HEK293 (cell line): Measurements from ENCODE around the gene USP3.

Experiments used
- CTCF ChIA-PET: fragments of 350-600 bp; formaldehyde crosslinking; extraction: SDS; loops from one replicate; lab custom pipeline; 2021; ENCODE audit warnings: antibody characterized with exemption; lab: Yijun Ruan, JAX
- POLR2A ChIA-PET: fragments of 300-600 bp; formaldehyde crosslinking; extraction: SDS; loops from one replicate; lab custom pipeline; 2020; ENCODE audit warnings: antibody characterized with exemption, inconsistent platforms; lab: Yijun Ruan, JAX
- H3K27ac ChIP-seq: fragments of 200-500 bp; sonication (Bioruptor generic); 2 replicates; pipeline ENCODE4 v1.5.1; 2014; ENCODE audit warnings: low read depth, low read length, control low read depth, inconsistent platforms; ENCODE audit errors: extremely low read depth
- H3K36me3 ChIP-seq, 2 experiments: fragments of 200-500 bp in 1 of 2; sonication (Bioruptor generic) in 1 of 2; 1 replicate in 1 of 2; 2 replicates in 1 of 2; pipeline ENCODE4 v1.5.1; 2014 to 2017; ENCODE audit warnings: inconsistent platforms in 2 of 2, low read length in 2 of 2; ENCODE audit not compliant: control insufficient read depth in 2 of 2, insufficient read depth in 1 of 2
- H3K4me1 ChIP-seq: fragments of 200-500 bp; sonication (Bioruptor generic); 2 replicates; pipeline ENCODE4 v1.5.1; 2014; ENCODE audit warnings: mild to moderate bottlenecking, low read length, inconsistent platforms; ENCODE audit not compliant: control insufficient read depth, insufficient read depth
- H3K4me3 ChIP-seq: 2 replicates; pipeline ENCODE4 v1.5.1; 2011; ENCODE audit warnings: low read depth, mild to moderate bottlenecking, control low read depth, low read length, moderate library complexity
- H3K9me3 ChIP-seq: fragments of 200-500 bp; sonication (Bioruptor generic); 2 replicates; pipeline ENCODE4 v1.5.1; 2014; ENCODE audit warnings: low read depth, low read length, inconsistent platforms; ENCODE audit not compliant: control insufficient read depth, insufficient read depth
- HOXC10 ChIP-seq: sonication (generic); formaldehyde crosslinking; IDR thresholded peaks from 2 replicates; pipeline ENCODE4 v1.8.1; 2023; ENCODE audit warnings: mild to moderate bottlenecking, missing genetic modification reagents
- MZF1 ChIP-seq: fragments of 450-650 bp; formaldehyde crosslinking; IDR thresholded peaks from 2 replicates; pipeline ENCODE4 v1.5.1; 2017; ENCODE audit warnings: missing biosample characterization, missing genetic modification characterization, borderline replicate concordance
- SP2 ChIP-seq: fragments of 450-650 bp; formaldehyde crosslinking; IDR thresholded peaks from 2 replicates; pipeline ENCODE4 v1.5.1; 2016; ENCODE audit warnings: missing biosample characterization, missing genetic modification characterization
- ZBTB1 ChIP-seq: fragments of 450-650 bp; formaldehyde crosslinking; IDR thresholded peaks from 2 replicates; pipeline ENCODE4 v1.5.1; 2016; ENCODE audit warnings: missing biosample characterization, missing genetic modification characterization
- ZBTB8A ChIP-seq: fragments of 450-650 bp; formaldehyde crosslinking; IDR thresholded peaks from 2 replicates; pipeline ENCODE4 v1.5.1; 2016; ENCODE audit warnings: missing biosample characterization, missing genetic modification characterization
- ZFP3 ChIP-seq: fragments of 450-650 bp; formaldehyde crosslinking; IDR thresholded peaks from 2 replicates; pipeline ENCODE4 v1.5.1; 2016; ENCODE audit warnings: low read depth, missing biosample characterization, missing genetic modification characterization
- ZIC2 ChIP-seq: fragments of 450-650 bp; formaldehyde crosslinking; IDR thresholded peaks from 2 replicates; pipeline ENCODE4 v1.5.1; 2016; ENCODE audit warnings: missing biosample characterization, missing genetic modification characterization
- ZNF10 ChIP-seq: fragments of 450-650 bp; formaldehyde crosslinking; IDR thresholded peaks from 2 replicates; pipeline ENCODE4 v1.5.1; 2017; ENCODE audit warnings: missing biosample characterization, missing genetic modification characterization
- ZNF112 ChIP-seq: fragments of 450-650 bp; formaldehyde crosslinking; IDR thresholded peaks from 2 replicates; pipeline ENCODE4 v1.5.0; 2017; ENCODE audit warnings: missing biosample characterization, missing genetic modification characterization
- ZNF114 ChIP-seq: fragments of 450-650 bp; formaldehyde crosslinking; IDR thresholded peaks from 2 replicates; pipeline ENCODE4 v1.5.0; 2017; ENCODE audit warnings: missing biosample characterization, missing genetic modification characterization
- ZNF140 ChIP-seq: fragments of 450-650 bp; formaldehyde crosslinking; IDR thresholded peaks from 2 replicates; pipeline ENCODE4 v1.5.1; 2016; ENCODE audit warnings: missing biosample characterization, missing genetic modification characterization
- ZNF169 ChIP-seq: fragments of 450-650 bp; formaldehyde crosslinking; IDR thresholded peaks from 2 replicates; pipeline ENCODE4 v1.5.1; 2016; ENCODE audit warnings: missing biosample characterization, missing genetic modification characterization
- ZNF302 ChIP-seq: fragments of 450-650 bp; formaldehyde crosslinking; IDR thresholded peaks from 2 replicates; pipeline ENCODE4 v1.5.1; 2016; ENCODE audit warnings: missing biosample characterization, missing genetic modification characterization, low read depth
- ZNF398 ChIP-seq: fragments of 450-650 bp; formaldehyde crosslinking; IDR thresholded peaks from 2 replicates; pipeline ENCODE4 v1.5.1; 2017; ENCODE audit warnings: missing biosample characterization, missing genetic modification characterization
- ZNF521 ChIP-seq: fragments of 450-650 bp; formaldehyde crosslinking; IDR thresholded peaks from 2 replicates; pipeline ENCODE4 v1.5.1; 2017; ENCODE audit warnings: missing biosample characterization, mild to moderate bottlenecking, missing genetic modification characterization
- ZSCAN18 ChIP-seq: fragments of 450-650 bp; formaldehyde crosslinking; IDR thresholded peaks from 2 replicates; pipeline ENCODE4 v1.5.1; 2016; ENCODE audit warnings: missing biosample characterization, missing genetic modification characterization
- TF ChIP-seq, protein P1 (sequence below): fragments of 450-650 bp; formaldehyde crosslinking; IDR thresholded peaks from 2 replicates; pipeline ENCODE4 v1.5.1; 2016; ENCODE audit warnings: missing biosample characterization, missing genetic modification characterization
- TF ChIP-seq, protein P2 (sequence below): fragments of 450-650 bp; formaldehyde crosslinking; IDR thresholded peaks from 2 replicates; pipeline ENCODE4 v1.5.1; 2017; ENCODE audit warnings: missing biosample characterization, missing genetic modification characterization
- TF ChIP-seq, protein P3 (sequence below): fragments of 450-650 bp; formaldehyde crosslinking; IDR thresholded peaks from 2 replicates; pipeline ENCODE4 v1.5.1; 2016; ENCODE audit warnings: missing biosample characterization, missing genetic modification characterization
- TF ChIP-seq, protein P4 (sequence below): fragments of 450-650 bp; formaldehyde crosslinking; IDR thresholded peaks from 2 replicates; pipeline ENCODE4 v1.5.1; 2017; ENCODE audit warnings: missing biosample characterization, missing genetic modification characterization

USP3 gene

GRCh38 chr15:63636518-63637061 is 132.2 kb downstream of the USP3 start:
- peaks cover 0 to 78% of the 10 kb centered on the region in 2 experiments for H3K36me3 ChIP-seq
- TF ChIP-seq ZNF112 (tag by site-specific recombination) (no peak), ZNF398 (tag by site-specific recombination) (no peak), ZBTB8A (tag by site-specific recombination) (no peak), ZNF302 (tag by site-specific recombination) (no peak), ZNF521 (tag by site-specific recombination) (no peak), HOXC10 (no peak), SP2 (tag by site-specific recombination) (no peak), ZNF140 (tag by site-specific recombination) (no peak), ZIC2 (no peak), ZNF10 (no peak), ZNF114 (tag by site-specific recombination) (no peak), ZNF169 (tag by site-specific recombination) (no peak), ZBTB1 (tag by site-specific recombination) (no peak), ZFP3 (tag by site-specific recombination) (no peak), ZSCAN18 (no peak), MZF1 (tag by site-specific recombination) (no peak)
- TF ChIP-seq, protein P1, sequence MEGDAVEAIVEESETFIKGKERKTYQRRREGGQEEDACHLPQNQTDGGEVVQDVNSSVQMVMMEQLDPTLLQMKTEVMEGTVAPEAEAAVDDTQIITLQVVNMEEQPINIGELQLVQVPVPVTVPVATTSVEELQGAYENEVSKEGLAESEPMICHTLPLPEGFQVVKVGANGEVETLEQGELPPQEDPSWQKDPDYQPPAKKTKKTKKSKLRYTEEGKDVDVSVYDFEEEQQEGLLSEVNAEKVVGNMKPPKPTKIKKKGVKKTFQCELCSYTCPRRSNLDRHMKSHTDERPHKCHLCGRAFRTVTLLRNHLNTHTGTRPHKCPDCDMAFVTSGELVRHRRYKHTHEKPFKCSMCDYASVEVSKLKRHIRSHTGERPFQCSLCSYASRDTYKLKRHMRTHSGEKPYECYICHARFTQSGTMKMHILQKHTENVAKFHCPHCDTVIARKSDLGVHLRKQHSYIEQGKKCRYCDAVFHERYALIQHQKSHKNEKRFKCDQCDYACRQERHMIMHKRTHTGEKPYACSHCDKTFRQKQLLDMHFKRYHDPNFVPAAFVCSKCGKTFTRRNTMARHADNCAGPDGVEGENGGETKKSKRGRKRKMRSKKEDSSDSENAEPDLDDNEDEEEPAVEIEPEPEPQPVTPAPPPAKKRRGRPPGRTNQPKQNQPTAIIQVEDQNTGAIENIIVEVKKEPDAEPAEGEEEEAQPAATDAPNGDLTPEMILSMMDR (tag by site-specific recombination) = no peak
- TF ChIP-seq, protein P2, sequence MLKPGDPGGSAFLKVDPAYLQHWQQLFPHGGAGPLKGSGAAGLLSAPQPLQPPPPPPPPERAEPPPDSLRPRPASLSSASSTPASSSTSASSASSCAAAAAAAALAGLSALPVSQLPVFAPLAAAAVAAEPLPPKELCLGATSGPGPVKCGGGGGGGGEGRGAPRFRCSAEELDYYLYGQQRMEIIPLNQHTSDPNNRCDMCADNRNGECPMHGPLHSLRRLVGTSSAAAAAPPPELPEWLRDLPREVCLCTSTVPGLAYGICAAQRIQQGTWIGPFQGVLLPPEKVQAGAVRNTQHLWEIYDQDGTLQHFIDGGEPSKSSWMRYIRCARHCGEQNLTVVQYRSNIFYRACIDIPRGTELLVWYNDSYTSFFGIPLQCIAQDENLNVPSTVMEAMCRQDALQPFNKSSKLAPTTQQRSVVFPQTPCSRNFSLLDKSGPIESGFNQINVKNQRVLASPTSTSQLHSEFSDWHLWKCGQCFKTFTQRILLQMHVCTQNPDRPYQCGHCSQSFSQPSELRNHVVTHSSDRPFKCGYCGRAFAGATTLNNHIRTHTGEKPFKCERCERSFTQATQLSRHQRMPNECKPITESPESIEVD (tag by site-specific recombination) = no peak
- TF ChIP-seq, protein P3, sequence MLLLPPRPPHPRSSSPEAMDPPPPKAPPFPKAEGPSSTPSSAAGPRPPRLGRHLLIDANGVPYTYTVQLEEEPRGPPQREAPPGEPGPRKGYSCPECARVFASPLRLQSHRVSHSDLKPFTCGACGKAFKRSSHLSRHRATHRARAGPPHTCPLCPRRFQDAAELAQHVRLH (tag by site-specific recombination) = no peak
- TF ChIP-seq, protein P4, sequence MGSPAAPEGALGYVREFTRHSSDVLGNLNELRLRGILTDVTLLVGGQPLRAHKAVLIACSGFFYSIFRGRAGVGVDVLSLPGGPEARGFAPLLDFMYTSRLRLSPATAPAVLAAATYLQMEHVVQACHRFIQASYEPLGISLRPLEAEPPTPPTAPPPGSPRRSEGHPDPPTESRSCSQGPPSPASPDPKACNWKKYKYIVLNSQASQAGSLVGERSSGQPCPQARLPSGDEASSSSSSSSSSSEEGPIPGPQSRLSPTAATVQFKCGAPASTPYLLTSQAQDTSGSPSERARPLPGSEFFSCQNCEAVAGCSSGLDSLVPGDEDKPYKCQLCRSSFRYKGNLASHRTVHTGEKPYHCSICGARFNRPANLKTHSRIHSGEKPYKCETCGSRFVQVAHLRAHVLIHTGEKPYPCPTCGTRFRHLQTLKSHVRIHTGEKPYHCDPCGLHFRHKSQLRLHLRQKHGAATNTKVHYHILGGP (tag by site-specific recombination) = no peak
- ChIA-PET CTCF (no interaction called here), POLR2A (no interaction called here)
- H3K27ac ChIP-seq = no peak overlapping the region
- H3K9me3 ChIP-seq = no peaks in the 10 kb centered on the region
- H3K4me1 ChIP-seq = no peaks in the 10 kb centered on the region
- H3K4me3 ChIP-seq = no peak overlapping the region
